Tibial nerve (tissue), 4 donors: ENCODE measurements around the gene EFNB3.

Experiments used
- CTCF ChIP-seq, 5 experiments: fragments of 200-600 bp in 3 of 5; fragments of 450-650 bp in 2 of 5; sonication (generic) in 3 of 5; IDR thresholded peaks; one replicate each; pipeline ENCODE4 v1.5.1; 2016 to 2019; ENCODE audit warnings: antibody characterized with exemption in 5 of 5, mild to moderate bottlenecking in 3 of 5, moderate library complexity in 2 of 5
- EP300 ChIP-seq, 2 donors: sonication (generic); formaldehyde crosslinking; IDR thresholded peaks; one replicate each; pipeline ENCODE4 v1.6.1; 2017; ENCODE audit warnings: antibody characterized with exemption in 2 of 2, mild to moderate bottlenecking in 1 of 2
- POLR2A ChIP-seq, 2 donors: fragments of 450-650 bp; IDR thresholded peaks; one replicate each; pipeline ENCODE4 v1.6.1; 2017; ENCODE audit warnings: antibody characterized with exemption in 2 of 2, mild to moderate bottlenecking in 2 of 2, moderate library complexity in 2 of 2

DNA sequence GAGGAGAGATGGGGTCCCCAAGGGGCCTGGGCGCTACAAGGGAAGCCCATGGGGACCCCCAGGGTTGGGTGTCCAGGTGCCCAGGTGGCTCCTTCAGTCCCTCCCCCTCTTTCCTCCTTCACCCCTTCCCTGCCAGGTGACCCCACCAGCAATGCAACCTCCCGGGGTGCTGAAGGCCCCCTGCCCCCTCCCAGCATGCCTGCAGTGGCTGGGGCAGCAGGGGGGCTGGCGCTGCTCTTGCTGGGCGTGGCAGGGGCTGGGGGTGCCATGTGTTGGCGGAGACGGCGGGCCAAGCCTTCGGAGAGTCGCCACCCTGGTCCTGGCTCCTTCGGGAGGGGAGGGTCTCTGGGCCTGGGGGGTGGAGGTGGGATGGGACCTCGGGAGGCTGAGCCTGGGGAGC lies 4.0 kb downstream of the EFNB3 start:
- no peak for TF ChIP-seq POLR2A (IDR thresholded peaks at IDR 0.05)
- no peak for TF ChIP-seq CTCF (IDR thresholded peaks at IDR 0.05)
- TF ChIP-seq EP300 (IDR thresholded peaks at IDR 0.05), result no peak
